GM12801 (cell line): ENCODE data around the gene PTPN3.

ENCODE experiments used
- TF ChIP-seq, protein P1 (sequence below): IDR thresholded peaks from one replicate; pipeline ENCODE4 v1.5.1; 2011; ENCODE audit warnings: control low read depth; ENCODE audit not compliant: insufficient read length; ENCODE audit errors: extremely low read depth

PTPN3 gene

GRCh38 chr9:109512170-109512756, 14.2 kb upstream of the PTPN3 start:
- TF ChIP-seq, protein P1, sequence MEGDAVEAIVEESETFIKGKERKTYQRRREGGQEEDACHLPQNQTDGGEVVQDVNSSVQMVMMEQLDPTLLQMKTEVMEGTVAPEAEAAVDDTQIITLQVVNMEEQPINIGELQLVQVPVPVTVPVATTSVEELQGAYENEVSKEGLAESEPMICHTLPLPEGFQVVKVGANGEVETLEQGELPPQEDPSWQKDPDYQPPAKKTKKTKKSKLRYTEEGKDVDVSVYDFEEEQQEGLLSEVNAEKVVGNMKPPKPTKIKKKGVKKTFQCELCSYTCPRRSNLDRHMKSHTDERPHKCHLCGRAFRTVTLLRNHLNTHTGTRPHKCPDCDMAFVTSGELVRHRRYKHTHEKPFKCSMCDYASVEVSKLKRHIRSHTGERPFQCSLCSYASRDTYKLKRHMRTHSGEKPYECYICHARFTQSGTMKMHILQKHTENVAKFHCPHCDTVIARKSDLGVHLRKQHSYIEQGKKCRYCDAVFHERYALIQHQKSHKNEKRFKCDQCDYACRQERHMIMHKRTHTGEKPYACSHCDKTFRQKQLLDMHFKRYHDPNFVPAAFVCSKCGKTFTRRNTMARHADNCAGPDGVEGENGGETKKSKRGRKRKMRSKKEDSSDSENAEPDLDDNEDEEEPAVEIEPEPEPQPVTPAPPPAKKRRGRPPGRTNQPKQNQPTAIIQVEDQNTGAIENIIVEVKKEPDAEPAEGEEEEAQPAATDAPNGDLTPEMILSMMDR = no peak

DNA sequence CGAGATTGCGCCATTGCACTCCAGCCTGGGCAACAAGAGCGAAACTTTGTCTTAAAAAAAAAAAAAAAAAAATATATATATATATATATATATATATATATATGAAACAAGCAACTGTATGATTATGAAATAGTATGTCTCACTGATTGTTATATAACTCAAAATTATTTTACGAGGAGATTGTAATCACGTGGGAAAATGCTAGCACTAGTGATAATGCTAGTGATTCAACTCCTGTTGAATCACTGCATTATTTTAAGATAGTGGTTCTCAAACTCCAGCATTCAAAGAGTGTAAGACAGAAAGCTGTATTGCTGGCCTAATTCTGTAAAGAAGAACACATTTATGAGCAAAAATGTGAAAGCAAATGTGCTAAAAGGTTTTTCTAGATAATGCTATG, 12.4 kb upstream of the PTPN3 start:
- TF ChIP-seq, protein P1 = no peak

GRCh38 chr9:109509611-109510010, 11.5 kb upstream of the PTPN3 start:
- TF ChIP-seq, protein P1 = no peak

GRCh38 chr9:109507421-109507838, 9.3 kb upstream of the PTPN3 start:
- TF ChIP-seq, protein P1 = no peak

GRCh38 chr9:109506097-109506712, 8.1 kb upstream of the PTPN3 start:
- TF ChIP-seq, protein P1 = no peak

DNA sequence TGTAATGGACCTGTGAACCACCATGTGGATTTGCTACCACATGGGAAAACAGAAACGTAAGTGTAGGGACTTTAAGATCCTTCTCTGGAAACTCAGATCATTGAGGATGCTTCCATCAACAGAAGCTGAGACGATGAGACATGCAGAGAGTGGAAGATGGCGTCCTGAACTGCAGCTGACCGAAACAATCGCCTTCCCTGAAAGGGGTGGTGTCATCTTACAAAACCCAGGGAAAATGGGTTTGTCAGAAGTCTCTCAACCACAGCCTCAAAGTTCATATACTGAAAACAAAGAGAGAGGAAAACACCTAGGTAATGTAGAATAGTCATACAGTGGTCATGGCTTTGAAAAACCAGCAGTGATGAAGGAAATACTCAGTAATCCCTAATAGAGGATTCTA, 6.6 kb upstream of the PTPN3 start:
- TF ChIP-seq, protein P1 = no peak

- TF ChIP-seq, protein P1 = no peak
Measured at GRCh38 chr9:109500421-109500974, 2.4 kb upstream of the PTPN3 start.
